ENCODE data around the gene RNF225.

- TF ChIP-seq EZH2 (IDR thresholded peaks at IDR 0.05; ENCODE audit: borderline replicate concordance, low read length) (no peak), CTCF (IDR thresholded peaks at IDR 0.05; ENCODE audit: low read length) (no peak)
Measured at GRCh38 chr19:58392945-58393724, 2.3 kb upstream of the RNF225 start.
